Neuron (in vitro differentiated cells): ENCODE data around the gene WDR13.

Experiments used
- H2AFZ ChIP-seq: one replicate; pipeline ENCODE4 v1.6.1; 2013; ENCODE audit warnings: low read depth, mild to moderate bottlenecking, inconsistent platforms, low read length, moderate library complexity
- H3K27me3 ChIP-seq: one replicate; pipeline ENCODE4 v1.6.1; 2013; ENCODE audit warnings: low read length; ENCODE audit not compliant: insufficient read depth
- H3K36me3 ChIP-seq: one replicate; pipeline ENCODE4 v1.6.1; 2013; ENCODE audit warnings: low read length; ENCODE audit not compliant: insufficient read depth
- H3K4me1 ChIP-seq: one replicate; pipeline ENCODE4 v1.6.1; 2013; ENCODE audit warnings: low read length; ENCODE audit not compliant: insufficient read depth
- H3K4me3 ChIP-seq: 2 replicates; pipeline ENCODE4 v1.5.1; 2013; ENCODE audit warnings: mild to moderate bottlenecking, low read length, moderate library complexity
- H3K9me3 ChIP-seq: one replicate; pipeline ENCODE4 v1.6.1; 2013; ENCODE audit warnings: low read length

The WDR13 gene

GRCh38 chrX:48604701-48605100 is 7.4 kb downstream of the WDR13 start:
- Histone ChIP-seq H3K9me3 (no peaks in the 10 kb centered on the region), H3K4me1 (no peaks in the 10 kb centered on the region), H3K27me3 (no peaks in the 10 kb centered on the region), H3K4me3 (no peak overlapping the region), H3K36me3 (peaks cover 11% of the 10 kb centered on the region), H2AFZ (no peak overlapping the region)

- Histone ChIP-seq H3K36me3 (peaks cover 3% of the 10 kb centered on the region), H3K4me3 (no peak overlapping the region), H3K9me3 (no peaks in the 10 kb centered on the region)
Observed at GRCh38 chrX:48606091-48606490, 8.8 kb downstream of the WDR13 start.

GRCh38 chrX:48611703-48612102 is 14.4 kb downstream of the WDR13 start:
- Histone ChIP-seq H3K4me1 (no peaks in the 10 kb centered on the region), H2AFZ (no peak overlapping the region), H3K36me3 (no peaks in the 10 kb centered on the region), H3K9me3 (no peaks in the 10 kb centered on the region), H3K4me3 (no peak overlapping the region), H3K27me3 (no peaks in the 10 kb centered on the region)

More at GRCh38 chrX:48606091-48606490, 8.8 kb downstream of the WDR13 start:
- Histone ChIP-seq H2AFZ (no peak overlapping the region), H3K27me3 (no peaks in the 10 kb centered on the region), H3K4me1 (no peaks in the 10 kb centered on the region)

- no peaks in the 10 kb centered on the region for H3K36me3 ChIP-seq
- H3K4me3 ChIP-seq: no peak overlapping the region
- H2AFZ ChIP-seq: no peak overlapping the region
- no peaks in the 10 kb centered on the region for H3K9me3 ChIP-seq
- no peaks in the 10 kb centered on the region for H3K4me1 ChIP-seq
- no peaks in the 10 kb centered on the region for H3K27me3 ChIP-seq
Observed at GRCh38 chrX:48613502-48614160, 16.3 kb downstream of the WDR13 start.

GRCh38 chrX:48616576-48616975 is 19.3 kb downstream of the WDR13 start:
- Histone ChIP-seq H3K36me3 (no peaks in the 10 kb centered on the region), H3K9me3 (no peaks in the 10 kb centered on the region), H2AFZ (no peak overlapping the region), H3K27me3 (no peaks in the 10 kb centered on the region), H3K4me3 (no peak overlapping the region), H3K4me1 (no peaks in the 10 kb centered on the region)

- no peaks in the 10 kb centered on the region for H3K9me3 ChIP-seq
- no peaks in the 10 kb centered on the region for H3K27me3 ChIP-seq
- H3K36me3 ChIP-seq: no peaks in the 10 kb centered on the region
Observed at GRCh38 chrX:48617542-48618340, 20.4 kb downstream of the WDR13 start.

GRCh38 chrX:48626401-48627298 is 29.4 kb downstream of the WDR13 start:
- Histone ChIP-seq H3K9me3 (no peaks in the 10 kb centered on the region), H2AFZ (no peak overlapping the region), H3K36me3 (no peaks in the 10 kb centered on the region), H3K4me1 (no peaks in the 10 kb centered on the region), H3K4me3 (no peak overlapping the region), H3K27me3 (no peaks in the 10 kb centered on the region)

More at GRCh38 chrX:48617542-48618340, 20.4 kb downstream of the WDR13 start:
- Histone ChIP-seq H2AFZ (no peak overlapping the region), H3K4me3 (no peak overlapping the region), H3K4me1 (no peaks in the 10 kb centered on the region)

- Histone ChIP-seq H3K36me3 (no peaks in the 10 kb centered on the region), H2AFZ (no peak overlapping the region), H3K4me3 (no peak overlapping the region), H3K9me3 (no peaks in the 10 kb centered on the region), H3K4me1 (no peaks in the 10 kb centered on the region), H3K27me3 (no peaks in the 10 kb centered on the region)
Observed at GRCh38 chrX:48631376-48632090, 34.2 kb downstream of the WDR13 start.

- Histone ChIP-seq H3K27me3 (no peaks in the 10 kb centered on the region), H3K36me3 (no peaks in the 10 kb centered on the region), H3K4me3 (no peak overlapping the region), H2AFZ (no peak overlapping the region), H3K9me3 (no peaks in the 10 kb centered on the region), H3K4me1 (no peaks in the 10 kb centered on the region)
Observed at GRCh38 chrX:48632207-48632606, 34.9 kb downstream of the WDR13 start.

GRCh38 chrX:48636301-48636700 is 39.0 kb downstream of the WDR13 start:
- Histone ChIP-seq H3K4me1 (no peaks in the 10 kb centered on the region), H3K4me3 (no peak overlapping the region)

GRCh38 chrX:48636776-48637175 is 39.5 kb downstream of the WDR13 start:
- Histone ChIP-seq H2AFZ (no peak overlapping the region), H3K36me3 (no peaks in the 10 kb centered on the region), H3K27me3 (no peaks in the 10 kb centered on the region), H3K9me3 (no peaks in the 10 kb centered on the region), H3K4me3 (no peak overlapping the region), H3K4me1 (no peaks in the 10 kb centered on the region)

More at GRCh38 chrX:48636301-48636700, 39.0 kb downstream of the WDR13 start:
- Histone ChIP-seq H2AFZ (no peak overlapping the region), H3K9me3 (no peaks in the 10 kb centered on the region), H3K27me3 (no peaks in the 10 kb centered on the region), H3K36me3 (no peaks in the 10 kb centered on the region)

GRCh38 chrX:48645669-48646068 is 48.4 kb downstream of the WDR13 start:
- no peak overlapping the region for H2AFZ ChIP-seq
- no peak overlapping the region for H3K4me3 ChIP-seq
- no peaks in the 10 kb centered on the region for H3K36me3 ChIP-seq
- no peaks in the 10 kb centered on the region for H3K9me3 ChIP-seq
- H3K4me1 ChIP-seq: peaks cover 5% of the 10 kb centered on the region
- no peaks in the 10 kb centered on the region for H3K27me3 ChIP-seq
